ENCODE measurements around the gene HSPA9.

The HSPA9 gene

DNA sequence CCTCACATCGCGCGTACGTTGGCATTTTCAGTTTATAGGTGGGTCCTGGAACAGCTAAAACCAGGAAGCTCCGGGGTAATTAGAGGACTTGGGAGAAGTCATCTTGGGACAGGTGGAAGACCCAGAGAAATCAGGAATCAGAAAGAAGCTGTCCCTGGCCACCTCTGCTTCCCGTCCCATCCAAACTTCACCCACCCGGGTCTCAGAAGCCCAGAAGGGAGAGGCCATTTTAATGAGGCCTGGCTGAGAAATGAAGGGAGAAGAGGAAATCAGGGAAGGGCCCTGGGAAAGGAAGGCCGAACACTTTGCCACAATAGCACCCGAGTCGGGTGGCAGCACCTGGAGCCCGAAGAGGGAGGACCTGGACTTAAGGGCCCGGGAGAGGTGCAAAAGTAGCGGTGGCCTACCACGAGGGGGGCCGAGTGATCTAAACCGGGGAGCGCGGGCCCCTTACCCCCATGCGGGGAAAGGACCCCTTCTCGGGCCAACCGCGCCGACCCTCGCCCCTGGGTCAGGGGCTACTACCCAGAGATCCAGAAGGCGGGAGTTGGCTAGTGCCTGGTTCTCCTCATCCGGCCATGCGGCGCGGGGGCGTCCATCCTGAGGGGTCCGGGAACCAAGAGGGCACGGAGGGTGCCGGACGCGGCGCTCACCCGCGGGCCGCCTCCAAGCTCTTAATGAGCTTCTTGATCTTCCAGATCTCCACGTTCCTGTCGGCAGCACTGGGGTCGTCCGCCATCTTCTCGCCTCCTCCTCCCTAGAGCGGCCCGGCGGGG, 32.8 kb downstream of the HSPA9 start:
- Histone ChIP-seq H3K27me3 (ENCODE audit: low read depth) (no peaks in the 10 kb centered on the region), H3K9me3 (no peaks in the 10 kb centered on the region), H3K4me1 (peaks cover 26% of the 10 kb centered on the region), H3K36me3 (replicated peaks) (peaks cover 48% of the 10 kb centered on the region), H3K4me3 (peak overlapping the region; percentile 99)
- in situ Hi-C loops (cut with MboI; ENCODE audit: low sequenced_read_pairs) = no loop called here
- no peak for DNase-seq (ENCODE audit: low spot score in 2 of 2)

- DNase-seq (ENCODE audit: low spot score in 2 of 2) = no peak
- peaks cover 26% of the 10 kb centered on the region for H3K4me1 ChIP-seq
- H3K36me3 ChIP-seq (replicated peaks) = peaks cover 53% of the 10 kb centered on the region
- no peaks in the 10 kb centered on the region for H3K27me3 ChIP-seq (ENCODE audit: low read depth)
- no peaks in the 10 kb centered on the region for H3K9me3 ChIP-seq
- in situ Hi-C loops (cut with MboI; ENCODE audit: low sequenced_read_pairs) = no loop called here
- peak overlapping the region; percentile 99 for H3K4me3 ChIP-seq
Measured at GRCh38 chr5:138541511-138542179, 33.6 kb downstream of the HSPA9 start.

DNA sequence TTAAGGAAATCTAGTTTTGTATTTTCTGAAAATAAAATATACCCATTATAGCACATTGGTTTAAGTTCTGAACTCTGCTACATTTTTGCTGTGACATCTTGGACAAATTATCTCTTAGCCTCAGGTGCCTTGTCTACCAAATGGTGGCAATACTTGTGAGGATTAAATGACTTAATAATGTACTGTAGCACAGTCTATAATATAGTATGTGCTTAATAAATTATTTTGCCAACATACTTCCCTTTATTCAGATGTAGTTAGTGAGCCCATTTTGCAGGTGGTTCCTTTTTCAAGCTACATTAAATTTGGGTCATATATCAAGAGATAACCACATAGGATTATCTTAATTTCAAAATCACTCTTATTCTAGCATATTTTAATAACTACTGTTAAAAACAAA, 35.4 kb downstream of the HSPA9 start:
- Histone ChIP-seq H3K36me3 (replicated peaks) (peaks cover 62% of the 10 kb centered on the region), H3K9me3 (no peaks in the 10 kb centered on the region), H3K4me1 (peaks cover 21% of the 10 kb centered on the region), H3K4me3 (no peak overlapping the region), H3K27me3 (ENCODE audit: low read depth) (no peaks in the 10 kb centered on the region)
- no peak for DNase-seq (ENCODE audit: low spot score in 2 of 2)
- in situ Hi-C loops (cut with MboI; ENCODE audit: low sequenced_read_pairs) = no loop called here

- no peak for DNase-seq (ENCODE audit: low spot score in 2 of 2)
- Histone ChIP-seq H3K4me1 (peaks cover 21% of the 10 kb centered on the region), H3K36me3 (replicated peaks) (peaks cover 69% of the 10 kb centered on the region), H3K4me3 (no peak overlapping the region), H3K27me3 (ENCODE audit: low read depth) (no peaks in the 10 kb centered on the region), H3K9me3 (no peaks in the 10 kb centered on the region)
- in situ Hi-C loops (cut with MboI; ENCODE audit: low sequenced_read_pairs) = no loop called here
Measured at GRCh38 chr5:138538943-138539627, 36.1 kb downstream of the HSPA9 start.

- Histone ChIP-seq H3K4me1 (peaks cover 21% of the 10 kb centered on the region), H3K9me3 (no peaks in the 10 kb centered on the region), H3K27me3 (ENCODE audit: low read depth) (no peaks in the 10 kb centered on the region), H3K4me3 (no peak overlapping the region), H3K36me3 (replicated peaks) (peaks cover 81% of the 10 kb centered on the region)
- in situ Hi-C loops (cut with MboI; ENCODE audit: low sequenced_read_pairs) = no loop called here
- peak in 1 of 2 experiments; percentile 4 for DNase-seq (ENCODE audit: low spot score in 2 of 2)
Measured at GRCh38 chr5:138536665-138537315, 38.4 kb downstream of the HSPA9 start.

DNA sequence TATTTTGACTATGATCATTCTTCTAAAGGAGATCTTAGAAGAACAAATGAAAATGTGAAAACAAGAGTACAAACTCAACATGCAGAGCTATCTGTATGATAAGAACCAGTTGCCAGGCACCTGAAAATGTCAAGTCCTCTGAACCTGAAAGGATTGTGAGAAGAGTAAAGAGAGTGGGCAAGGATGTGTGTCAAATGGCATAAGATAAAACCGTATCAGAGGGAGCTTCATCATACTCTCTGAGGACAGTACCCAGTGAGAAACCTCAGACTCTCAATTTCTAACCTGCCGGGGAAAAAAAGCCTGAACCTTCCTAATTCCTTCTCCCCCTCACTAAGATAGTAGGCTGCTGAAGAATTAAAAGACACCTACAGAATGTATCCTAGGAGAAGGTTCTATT, 39.0 kb downstream of the HSPA9 start:
- Histone ChIP-seq H3K36me3 (replicated peaks) (peaks cover 80% of the 10 kb centered on the region), H3K27me3 (ENCODE audit: low read depth) (no peaks in the 10 kb centered on the region), H3K4me3 (no peak overlapping the region), H3K9me3 (no peaks in the 10 kb centered on the region), H3K4me1 (peaks cover 17% of the 10 kb centered on the region)
- in situ Hi-C loops (cut with MboI; ENCODE audit: low sequenced_read_pairs) = no loop called here
- DNase-seq (ENCODE audit: low spot score in 2 of 2) = no peak

GRCh38 chr5:138533973-138534941, 40.9 kb downstream of the HSPA9 start:
- DNase-seq (ENCODE audit: low spot score in 2 of 2) = no peak
- Histone ChIP-seq H3K4me3 (no peak overlapping the region), H3K9me3 (no peaks in the 10 kb centered on the region), H3K4me1 (peaks cover under 1% of the 10 kb centered on the region; the same call in 1 of the 2 replicates), H3K27me3 (ENCODE audit: low read depth) (no peaks in the 10 kb centered on the region), H3K36me3 (replicated peaks) (peaks cover 69% of the 10 kb centered on the region)
- in situ Hi-C loops (cut with MboI; ENCODE audit: low sequenced_read_pairs) = no loop called here

GRCh38 chr5:138529812-138530211, 45.4 kb downstream of the HSPA9 start:
- no peaks in the 10 kb centered on the region for H3K9me3 ChIP-seq
- no peaks in the 10 kb centered on the region for H3K27me3 ChIP-seq (ENCODE audit: low read depth)
- H3K4me1 ChIP-seq = peaks cover 5% of the 10 kb centered on the region
- H3K36me3 ChIP-seq (replicated peaks) = peaks cover 70% of the 10 kb centered on the region
- in situ Hi-C loops (cut with MboI; ENCODE audit: low sequenced_read_pairs) = no loop called here
- H3K4me3 ChIP-seq = no peak overlapping the region
- DNase-seq (ENCODE audit: low spot score in 2 of 2) = no peak

GRCh38 chr5:138528744-138529469, 46.3 kb downstream of the HSPA9 start:
- Histone ChIP-seq H3K27me3 (ENCODE audit: low read depth) (no peaks in the 10 kb centered on the region), H3K4me1 (peaks cover 9% of the 10 kb centered on the region), H3K4me3 (no peak overlapping the region), H3K36me3 (replicated peaks) (peaks cover 62% of the 10 kb centered on the region), H3K9me3 (no peaks in the 10 kb centered on the region)
- DNase-seq (ENCODE audit: low spot score in 2 of 2) = no peak
- in situ Hi-C loops (cut with MboI; ENCODE audit: low sequenced_read_pairs) = no loop called here

DNA sequence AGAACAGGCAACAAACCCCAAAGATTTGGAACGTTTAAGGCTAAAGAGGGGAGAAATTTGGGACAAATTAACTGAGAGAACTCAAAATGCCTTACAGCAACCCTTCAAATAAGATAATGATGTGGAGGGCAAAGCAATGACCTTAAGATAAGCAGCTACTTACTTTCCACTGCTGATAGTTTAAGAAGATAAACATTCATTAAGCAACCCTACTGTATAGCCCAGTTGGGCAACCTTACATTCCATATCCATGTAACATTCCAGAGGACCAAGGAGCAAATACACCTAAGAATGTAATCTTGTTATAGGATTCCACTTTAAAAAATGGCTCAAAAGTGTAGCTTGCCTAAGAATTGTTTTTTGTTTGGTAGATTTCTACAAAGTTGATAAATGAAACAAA, 47.0 kb downstream of the HSPA9 start:
- no peaks in the 10 kb centered on the region for H3K27me3 ChIP-seq (ENCODE audit: low read depth)
- peaks cover 55% of the 10 kb centered on the region for H3K36me3 ChIP-seq (replicated peaks)
- H3K4me1 ChIP-seq = peaks cover 13% of the 10 kb centered on the region
- DNase-seq (ENCODE audit: low spot score in 2 of 2) = no peak
- no peaks in the 10 kb centered on the region for H3K9me3 ChIP-seq
- H3K4me3 ChIP-seq = no peak overlapping the region
- in situ Hi-C loops (cut with MboI; ENCODE audit: low sequenced_read_pairs) = no loop called here

DNA sequence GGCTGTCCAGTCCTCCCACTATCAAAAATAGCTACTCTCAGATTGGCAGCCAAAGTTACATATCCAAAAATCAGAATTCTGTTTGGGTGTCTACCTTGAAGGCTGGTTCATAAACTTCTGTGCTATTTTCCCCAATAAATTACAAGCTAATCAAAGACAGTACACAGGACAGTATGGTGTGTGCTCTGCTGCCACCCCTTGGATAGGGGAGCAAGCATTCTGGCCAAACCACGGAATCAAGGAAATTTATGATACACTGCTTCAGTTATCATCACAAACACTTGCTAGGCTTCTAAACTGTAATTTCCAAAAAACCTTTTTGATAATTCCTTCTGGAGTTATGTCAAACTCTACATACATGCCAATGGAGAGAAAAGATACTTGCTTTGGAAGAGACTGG, 48.0 kb downstream of the HSPA9 start:
- in situ Hi-C loops (cut with MboI; ENCODE audit: low sequenced_read_pairs) = no loop called here
- Histone ChIP-seq H3K4me1 (peaks cover 23% of the 10 kb centered on the region), H3K9me3 (no peaks in the 10 kb centered on the region), H3K36me3 (replicated peaks) (peaks cover 50% of the 10 kb centered on the region), H3K27me3 (ENCODE audit: low read depth) (no peaks in the 10 kb centered on the region), H3K4me3 (no peak overlapping the region)
- no peak for DNase-seq (ENCODE audit: low spot score in 2 of 2)

GRCh38 chr5:138523406-138523805, 51.8 kb downstream of the HSPA9 start:
- Histone ChIP-seq H3K27me3 (ENCODE audit: low read depth) (no peaks in the 10 kb centered on the region), H3K36me3 (replicated peaks) (peaks cover 33% of the 10 kb centered on the region), H3K4me3 (no peak overlapping the region), H3K4me1 (peaks cover 24% of the 10 kb centered on the region), H3K9me3 (no peaks in the 10 kb centered on the region)
- DNase-seq (ENCODE audit: low spot score in 2 of 2) = peak; percentile 82 to 98
- in situ Hi-C loops (cut with MboI; ENCODE audit: low sequenced_read_pairs) = loop anchor here (25.0 kb wide), 1 partner anchor 336 kb away; the partner anchor contains the start of genes BRD8 and KIF20A
